GM18507 (cell line): ENCODE measurements around the gene GSTM5.
"Not testable (repeated sequence)": the region's sequence is repeated elsewhere in the genome, so short reads cannot be mapped to it uniquely, and the experiment has no call there.

Experiments
- DNase-seq: peaks from one replicate; pipeline ENCODE4 v3.0.0; 2011; ENCODE audit warnings: low read depth; ENCODE audit not compliant: insufficient read length; ENCODE audit errors: extremely low spot score
- FAIRE-seq: peaks from 2 replicates; lab custom pipeline; 2011; peaks lifted over from hg19 to GRCh38; lab: Jason Lieb, UNC

GSTM5 gene

GRCh38 chr1:109757936-109758786 is 46.1 kb downstream of the GSTM5 start:
- FAIRE-seq (no peak), DNase-seq (no peak)

- DNase-seq (no peak), FAIRE-seq (no peak)
Measured at GRCh38 chr1:109759513-109760334, 47.7 kb downstream of the GSTM5 start.

GRCh38 chr1:109760581-109761226 is 48.7 kb downstream of the GSTM5 start:
- no peak for DNase-seq

GRCh38 chr1:109761227-109762038 is 49.4 kb downstream of the GSTM5 start:
- FAIRE-seq (no peak), DNase-seq (no peak)

More at GRCh38 chr1:109760581-109761226, 48.7 kb downstream of the GSTM5 start:
- no peak for FAIRE-seq

- no peak for DNase-seq
- FAIRE-seq = no peak
Measured at GRCh38 chr1:109762039-109762585, 50.1 kb downstream of the GSTM5 start.

- no peak for FAIRE-seq
- no peak for DNase-seq
Measured at GRCh38 chr1:109762821-109763645, 51.0 kb downstream of the GSTM5 start.

GRCh38 chr1:109763646-109764415 is 51.8 kb downstream of the GSTM5 start, which contains the start of gene EPS8L3:
EPS8L3 (minus strand) TSS chr1:109763923; CDS start chr1:109761749, 2,174 bp downstream.
- FAIRE-seq = no peak

GRCh38 chr1:109764561-109765482 is 52.8 kb downstream of the GSTM5 start:
- no peak for FAIRE-seq

More at GRCh38 chr1:109763646-109764415, 51.8 kb downstream of the GSTM5 start, which contains the start of gene EPS8L3:
- DNase-seq = no peak

GRCh38 chr1:109765483-109765815 is 53.4 kb downstream of the GSTM5 start:
- DNase-seq = no peak
- no peak for FAIRE-seq

More at GRCh38 chr1:109764561-109765482, 52.8 kb downstream of the GSTM5 start:
- DNase-seq = no peak

GRCh38 chr1:109765896-109766615 is 54.0 kb downstream of the GSTM5 start:
- DNase-seq (no peak), FAIRE-seq (no peak)

- not testable (repeated sequence) for DNase-seq, FAIRE-seq
Measured at GRCh38 chr1:109766991-109767636, 55.1 kb downstream of the GSTM5 start.
